Measurements from ENCODE around the gene EPHA1. TPM values are rescaled to one million over a fixed set of nuclear protein-coding genes. Genes with fewer than 3 reads are reported as not detected.

EPHA1 gene
- total RNA-seq, 1 experiment from 2014 or later: 0.39 TPM

DNA sequence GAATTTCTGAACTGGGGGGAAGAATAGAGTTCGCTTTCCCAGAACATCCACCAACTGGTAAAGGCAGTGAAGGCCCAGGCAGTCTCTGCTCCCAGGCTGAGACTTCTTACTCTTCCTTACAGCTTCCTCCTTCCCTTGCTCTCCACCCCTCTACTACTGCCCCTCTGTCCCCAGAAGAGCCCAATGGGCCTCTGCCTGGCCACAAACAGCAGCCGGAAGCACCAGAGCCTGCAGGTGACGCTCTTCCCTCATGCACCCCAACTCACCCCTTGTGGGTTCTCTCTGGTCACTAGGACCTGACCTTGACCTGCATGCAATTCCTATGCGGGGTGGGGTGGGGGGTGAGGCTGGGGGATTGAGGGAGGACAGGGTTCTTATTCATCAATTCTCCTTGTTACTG is 62.6 kb downstream of the EPHA1 start:
- ChIA-PET POLR2A (interaction anchor here (0.6 kb wide), 1 partner anchor 9 kb away, joined by 11 read pairs; no protein-coding TSS in a partner anchor), CTCF (no interaction called here)
- no peaks in the 10 kb centered on the region for H3K36me3 ChIP-seq (ENCODE audit: control insufficient read depth, insufficient read depth, low read length)
- ATAC-seq (peak; percentile 27; the same call in 1 of the 2 replicates), DNase-seq (ENCODE audit: low read depth, low spot score) (no peak)
- intact Hi-C loops (cut with micrococcal nuclease; ENCODE audit: unreplicated experiment): no loop called here
- no peak overlapping the region for H3K27ac ChIP-seq (ENCODE audit: low read length)
- H3K27me3 ChIP-seq (ENCODE audit: control insufficient read depth, insufficient read depth, low read length): peaks cover 14% of the 10 kb centered on the region
- BruUV-seq (replicated peaks): no TSS peak
- H3K9me3 ChIP-seq (ENCODE audit: control insufficient read depth, insufficient read depth, low read depth, low read length): no peaks in the 10 kb centered on the region
- peak overlapping the region in 1 of 2 experiments; percentile 29; a peak in 2 of 4 replicates for H3K4me3 ChIP-seq (ENCODE audit: low read depth in 2 of 2, low read length in 2 of 2)
- in situ Hi-C loops (cut with HindIII; ENCODE audit: low pct_unique_long_range_greater_than_20kb, low sequenced_read_pairs): no loop called here
- TF ChIP-seq TCF7L2 (IDR thresholded peaks at IDR 0.05; ENCODE audit: low read depth, low read length) (no peak), POLR2AphosphoS5 (IDR thresholded peaks at IDR 0.05; ENCODE audit: low read depth, low read length) (no peak)
- H3K4me1 ChIP-seq (ENCODE audit: control insufficient read depth, insufficient read depth, low read length): no peaks in the 10 kb centered on the region

DNA sequence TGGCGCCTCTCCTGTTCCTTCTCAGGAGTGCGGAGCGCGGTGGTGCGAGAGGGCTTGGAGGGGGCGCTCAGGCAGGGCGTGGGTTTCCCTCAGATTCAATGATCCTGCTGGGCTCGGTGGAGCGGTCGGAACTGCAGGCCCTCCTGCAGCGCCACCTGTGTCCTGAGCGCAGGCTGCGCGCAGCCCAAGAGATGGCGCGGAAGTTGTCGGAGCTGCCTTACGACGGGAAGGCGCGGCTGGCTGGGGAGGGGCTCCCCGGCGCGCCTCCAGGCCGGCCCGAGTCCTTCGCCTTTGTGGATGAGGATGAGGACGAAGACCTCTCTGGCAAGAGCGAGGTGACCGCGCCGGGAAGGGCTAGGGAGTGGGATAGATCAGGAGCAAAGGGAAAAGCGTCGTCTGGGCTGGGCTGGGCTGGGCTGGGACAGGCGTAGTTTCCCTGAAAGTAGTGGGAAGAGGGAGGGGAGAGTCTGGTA is 63.2 kb downstream of the EPHA1 start:
- H3K27ac ChIP-seq (ENCODE audit: low read length): no peak overlapping the region; the same call in 1 of the 2 replicates
- BruUV-seq (replicated peaks): no TSS peak
- peak; percentile 99 for ATAC-seq

More for the DNA sequence above, 63.2 kb downstream of the EPHA1 start:
- Histone ChIP-seq H3K27me3 (ENCODE audit: control insufficient read depth, insufficient read depth, low read length) (peaks cover 14% of the 10 kb centered on the region), H3K4me1 (ENCODE audit: control insufficient read depth, insufficient read depth, low read length) (no peaks in the 10 kb centered on the region), H3K4me3 (ENCODE audit: low read depth in 2 of 2, low read length in 2 of 2) (peak overlapping the region; percentile 27 to 29), H3K36me3 (ENCODE audit: control insufficient read depth, insufficient read depth, low read length) (no peaks in the 10 kb centered on the region), H3K9me3 (ENCODE audit: control insufficient read depth, insufficient read depth, low read depth, low read length) (no peaks in the 10 kb centered on the region)
- TF ChIP-seq, protein P1, sequence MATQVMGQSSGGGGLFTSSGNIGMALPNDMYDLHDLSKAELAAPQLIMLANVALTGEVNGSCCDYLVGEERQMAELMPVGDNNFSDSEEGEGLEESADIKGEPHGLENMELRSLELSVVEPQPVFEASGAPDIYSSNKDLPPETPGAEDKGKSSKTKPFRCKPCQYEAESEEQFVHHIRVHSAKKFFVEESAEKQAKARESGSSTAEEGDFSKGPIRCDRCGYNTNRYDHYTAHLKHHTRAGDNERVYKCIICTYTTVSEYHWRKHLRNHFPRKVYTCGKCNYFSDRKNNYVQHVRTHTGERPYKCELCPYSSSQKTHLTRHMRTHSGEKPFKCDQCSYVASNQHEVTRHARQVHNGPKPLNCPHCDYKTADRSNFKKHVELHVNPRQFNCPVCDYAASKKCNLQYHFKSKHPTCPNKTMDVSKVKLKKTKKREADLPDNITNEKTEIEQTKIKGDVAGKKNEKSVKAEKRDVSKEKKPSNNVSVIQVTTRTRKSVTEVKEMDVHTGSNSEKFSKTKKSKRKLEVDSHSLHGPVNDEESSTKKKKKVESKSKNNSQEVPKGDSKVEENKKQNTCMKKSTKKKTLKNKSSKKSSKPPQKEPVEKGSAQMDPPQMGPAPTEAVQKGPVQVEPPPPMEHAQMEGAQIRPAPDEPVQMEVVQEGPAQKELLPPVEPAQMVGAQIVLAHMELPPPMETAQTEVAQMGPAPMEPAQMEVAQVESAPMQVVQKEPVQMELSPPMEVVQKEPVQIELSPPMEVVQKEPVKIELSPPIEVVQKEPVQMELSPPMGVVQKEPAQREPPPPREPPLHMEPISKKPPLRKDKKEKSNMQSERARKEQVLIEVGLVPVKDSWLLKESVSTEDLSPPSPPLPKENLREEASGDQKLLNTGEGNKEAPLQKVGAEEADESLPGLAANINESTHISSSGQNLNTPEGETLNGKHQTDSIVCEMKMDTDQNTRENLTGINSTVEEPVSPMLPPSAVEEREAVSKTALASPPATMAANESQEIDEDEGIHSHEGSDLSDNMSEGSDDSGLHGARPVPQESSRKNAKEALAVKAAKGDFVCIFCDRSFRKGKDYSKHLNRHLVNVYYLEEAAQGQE (IDR thresholded peaks at IDR 0.05; ENCODE audit: insufficient read depth in 1 of 2, low read depth in 2 of 2, low read length in 1 of 2): 0 out of 4 replicates have a peak, but pooled peaks of 1 of the 2 experiments have one; percentile 24
- TF ChIP-seq, protein P2, sequence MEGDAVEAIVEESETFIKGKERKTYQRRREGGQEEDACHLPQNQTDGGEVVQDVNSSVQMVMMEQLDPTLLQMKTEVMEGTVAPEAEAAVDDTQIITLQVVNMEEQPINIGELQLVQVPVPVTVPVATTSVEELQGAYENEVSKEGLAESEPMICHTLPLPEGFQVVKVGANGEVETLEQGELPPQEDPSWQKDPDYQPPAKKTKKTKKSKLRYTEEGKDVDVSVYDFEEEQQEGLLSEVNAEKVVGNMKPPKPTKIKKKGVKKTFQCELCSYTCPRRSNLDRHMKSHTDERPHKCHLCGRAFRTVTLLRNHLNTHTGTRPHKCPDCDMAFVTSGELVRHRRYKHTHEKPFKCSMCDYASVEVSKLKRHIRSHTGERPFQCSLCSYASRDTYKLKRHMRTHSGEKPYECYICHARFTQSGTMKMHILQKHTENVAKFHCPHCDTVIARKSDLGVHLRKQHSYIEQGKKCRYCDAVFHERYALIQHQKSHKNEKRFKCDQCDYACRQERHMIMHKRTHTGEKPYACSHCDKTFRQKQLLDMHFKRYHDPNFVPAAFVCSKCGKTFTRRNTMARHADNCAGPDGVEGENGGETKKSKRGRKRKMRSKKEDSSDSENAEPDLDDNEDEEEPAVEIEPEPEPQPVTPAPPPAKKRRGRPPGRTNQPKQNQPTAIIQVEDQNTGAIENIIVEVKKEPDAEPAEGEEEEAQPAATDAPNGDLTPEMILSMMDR (IDR thresholded peaks at IDR 0.05): peak; percentile 86
- TF ChIP-seq TCF7L2 (IDR thresholded peaks at IDR 0.05; ENCODE audit: low read depth, low read length) (no peak), POLR2AphosphoS5 (IDR thresholded peaks at IDR 0.05; ENCODE audit: low read depth, low read length) (no peak), SIN3A (IDR thresholded peaks at IDR 0.05; ENCODE audit: borderline replicate concordance, insufficient read depth, low read depth, low read length) (no peak)
- POLR2A ChIA-PET: interaction anchor here (0.6 kb wide), 1 partner anchor 9 kb away, joined by 11 read pairs; no protein-coding TSS in a partner anchor
- intact Hi-C loops (cut with micrococcal nuclease; ENCODE audit: unreplicated experiment) (no loop called here), in situ Hi-C loops (cut with HindIII; ENCODE audit: low pct_unique_long_range_greater_than_20kb, low sequenced_read_pairs) (no loop called here)
- DNase-seq (ENCODE audit: low read depth, low spot score): no peak
- CTCF ChIA-PET: interaction anchor here (0.8 kb wide), 1 partner anchor 17 kb away, joined by 3 read pairs; no protein-coding TSS in a partner anchor

Data from Panc1 (cell line).